ENCODE results near the gene ENC1.

DNA sequence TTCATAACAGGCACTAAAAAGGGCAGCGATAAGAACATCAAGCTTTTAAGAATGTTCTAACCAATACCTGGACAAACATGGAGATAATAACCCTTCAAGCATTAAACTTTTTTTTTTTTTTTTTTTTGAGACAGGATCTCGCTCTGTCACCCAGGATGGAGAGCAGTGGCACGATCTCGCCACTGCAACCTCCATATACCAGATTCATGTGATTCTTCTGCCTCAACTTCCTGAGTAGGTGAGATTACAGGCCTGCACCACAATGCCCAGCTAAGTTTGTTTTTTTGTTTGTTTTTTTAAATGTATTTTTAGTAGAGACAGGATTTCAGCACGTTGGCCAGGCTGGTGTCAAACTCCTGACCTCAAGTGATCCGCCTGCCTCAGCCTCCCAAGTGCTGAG lies 14.7 kb upstream of the ENC1 start:
- TF ChIP-seq EZH2 (IDR thresholded peaks at IDR 0.05; ENCODE audit: low read length), result no peak
- TF ChIP-seq, protein P1, sequence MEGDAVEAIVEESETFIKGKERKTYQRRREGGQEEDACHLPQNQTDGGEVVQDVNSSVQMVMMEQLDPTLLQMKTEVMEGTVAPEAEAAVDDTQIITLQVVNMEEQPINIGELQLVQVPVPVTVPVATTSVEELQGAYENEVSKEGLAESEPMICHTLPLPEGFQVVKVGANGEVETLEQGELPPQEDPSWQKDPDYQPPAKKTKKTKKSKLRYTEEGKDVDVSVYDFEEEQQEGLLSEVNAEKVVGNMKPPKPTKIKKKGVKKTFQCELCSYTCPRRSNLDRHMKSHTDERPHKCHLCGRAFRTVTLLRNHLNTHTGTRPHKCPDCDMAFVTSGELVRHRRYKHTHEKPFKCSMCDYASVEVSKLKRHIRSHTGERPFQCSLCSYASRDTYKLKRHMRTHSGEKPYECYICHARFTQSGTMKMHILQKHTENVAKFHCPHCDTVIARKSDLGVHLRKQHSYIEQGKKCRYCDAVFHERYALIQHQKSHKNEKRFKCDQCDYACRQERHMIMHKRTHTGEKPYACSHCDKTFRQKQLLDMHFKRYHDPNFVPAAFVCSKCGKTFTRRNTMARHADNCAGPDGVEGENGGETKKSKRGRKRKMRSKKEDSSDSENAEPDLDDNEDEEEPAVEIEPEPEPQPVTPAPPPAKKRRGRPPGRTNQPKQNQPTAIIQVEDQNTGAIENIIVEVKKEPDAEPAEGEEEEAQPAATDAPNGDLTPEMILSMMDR (optimal IDR thresholded peaks at IDR 0.05 in 1 of 3, IDR thresholded peaks at IDR 0.05 in 1 of 3, conservative IDR thresholded peaks at IDR 0.05 in 1 of 3; ENCODE audit: extremely low read depth in 1 of 3, insufficient read depth in 2 of 3, low read length in 3 of 3), result no peak
